ENCODE data around the gene MYOF. TPM values are rescaled to one million over a fixed set of nuclear protein-coding genes. Genes with fewer than 3 reads are reported as not detected.

Gene MYOF
- total RNA-seq = 1 to 10 TPM; 4.9 to 5.4 TPM

- Mint-ChIP-seq H3K27me3 (peaks cover 18% of the 10 kb centered on the region), H3K4me1 (ENCODE audit: low read depth) (peaks cover 18% of the 10 kb centered on the region), H3K9me3 (no peaks in the 10 kb centered on the region), H3K27ac (peak within 1 kb of the TSS; percentile 87), H3K4me3 (peak within 1 kb of the TSS; percentile 75), H3K36me3 (ENCODE audit: low read depth) (no peaks in the 10 kb centered on the region)
- ChIA-PET POLR2A (interaction anchor here (1.0 to 3.0 kb wide), 6 partner anchors 9 to 107 kb away, joined by 4 to 23 read pairs (median 9); partner anchors contain the start of gene CEP55), CTCF (interaction anchor here (0.6 to 21.5 kb wide), 42 partner anchors 9 to 597 kb away, joined by 3 to 595 read pairs (median 6); partner anchors contain the start of gene CEP55)
- DNase-seq (peak; percentile 71), ATAC-seq (peak; percentile 90)
- intact Hi-C loops (cut with micrococcal nuclease) = loop anchor here (1.0 kb wide), 1 partner anchor 106 kb away; no protein-coding TSS in a partner anchor
- TF ChIP-seq CTCF (IDR thresholded peaks at IDR 0.05) = peak; percentile 70
Measured at GRCh38 chr10:93482145-93482834, at the start of gene MYOF. Gene MYOF (minus strand): TSS chr10:93482334. CDS start chr10:93482194, 140 bp downstream.

GRCh38 chr10:93518531-93518930, 36.4 kb upstream of the MYOF start:
- ATAC-seq = no peak

GRCh38 chr10:93516006-93516380, 33.9 kb upstream of the MYOF start:
- Mint-ChIP-seq H3K27me3 (no peaks in the 10 kb centered on the region), H3K27ac (no peak overlapping the region), H3K9me3 (no peaks in the 10 kb centered on the region), H3K36me3 (ENCODE audit: low read depth) (peaks cover 37% of the 10 kb centered on the region), H3K4me1 (ENCODE audit: low read depth) (no peaks in the 10 kb centered on the region), H3K4me3 (no peak overlapping the region)
- ATAC-seq (no peak), DNase-seq (no peak)
- ChIA-PET CTCF (interaction anchor here (0.7 to 2.6 kb wide), 4 partner anchors 25 to 159 kb away, joined by 3 to 7 read pairs (median 3); partner anchors contain the start of gene MYOF), POLR2A (interaction anchor here (0.6 to 1.2 kb wide), 2 partner anchors 139 to 167 kb away, joined by 3 to 4 read pairs; no protein-coding TSS in a partner anchor)
- TF ChIP-seq CTCF (IDR thresholded peaks at IDR 0.05) = no peak
- intact Hi-C loops (cut with micrococcal nuclease) = no loop called here

More at GRCh38 chr10:93518531-93518930, 36.4 kb upstream of the MYOF start:
- H3K4me1 Mint-ChIP-seq (ENCODE audit: low read depth) = no peaks in the 10 kb centered on the region
- H3K36me3 Mint-ChIP-seq (ENCODE audit: low read depth) = peaks cover 47% of the 10 kb centered on the region
- no peak for TF ChIP-seq CTCF (IDR thresholded peaks at IDR 0.05)
- no peak overlapping the region for H3K4me3 Mint-ChIP-seq
- intact Hi-C loops (cut with micrococcal nuclease) = no loop called here
- no peaks in the 10 kb centered on the region for H3K27me3 Mint-ChIP-seq
- H3K27ac Mint-ChIP-seq = no peak overlapping the region
- ChIA-PET POLR2A (no interaction called here), CTCF (interaction anchor here (1.9 kb wide), 1 partner anchor 142 kb away, joined by 11 read pairs; no protein-coding TSS in a partner anchor)
- H3K9me3 Mint-ChIP-seq = peaks cover 3% of the 10 kb centered on the region
- DNase-seq = no peak

GRCh38 chr10:93515071-93516005, 33.2 kb upstream of the MYOF start:
- intact Hi-C loops (cut with micrococcal nuclease) = no loop called here
- Mint-ChIP-seq H3K9me3 (no peaks in the 10 kb centered on the region), H3K36me3 (ENCODE audit: low read depth) (peaks cover 38% of the 10 kb centered on the region), H3K27ac (no peak overlapping the region), H3K27me3 (no peaks in the 10 kb centered on the region), H3K4me1 (ENCODE audit: low read depth) (no peaks in the 10 kb centered on the region), H3K4me3 (no peak overlapping the region)
- POLR2A ChIA-PET = interaction anchor here (1.2 kb wide), 1 partner anchor 139 kb away, joined by 3 read pairs; no protein-coding TSS in a partner anchor
- ATAC-seq (no peak), DNase-seq (no peak)
- CTCF ChIA-PET = interaction anchor here (0.9 to 2.6 kb wide), 3 partner anchors 33 to 139 kb away, joined by 3 to 7 read pairs (median 5); partner anchors contain the start of gene MYOF
- TF ChIP-seq CTCF (IDR thresholded peaks at IDR 0.05) = no peak

All from activated CD8-positive, alpha-beta T cell treated with anti-CD3 and anti-CD28 coated beads for 36 hours (primary cell).